ENCODE data around the gene CDH13.

Gene CDH13

GRCh38 chr16:83258366-83258928 is 631.7 kb downstream of the CDH13 start:
- peaks cover 8% of the 10 kb centered on the region for H3K27me3 Mint-ChIP-seq (ENCODE audit: low read depth, poor library complexity)
- no peaks in the 10 kb centered on the region for H3K4me1 Mint-ChIP-seq
- H3K27ac Mint-ChIP-seq, result no peak overlapping the region
- H3K4me3 Mint-ChIP-seq, result no peak overlapping the region
- H3K9me3 Mint-ChIP-seq, result peaks cover 4% of the 10 kb centered on the region
- no peaks in the 10 kb centered on the region for H3K36me3 Mint-ChIP-seq (ENCODE audit: low read depth)
- no peak for DNase-seq
- TF ChIP-seq CTCF (IDR thresholded peaks at IDR 0.05), result no peak

GRCh38 chr16:83266848-83267553 is 640.2 kb downstream of the CDH13 start:
- no peak for DNase-seq
- no peak overlapping the region for H3K4me3 Mint-ChIP-seq
- H3K36me3 Mint-ChIP-seq (ENCODE audit: low read depth), result no peaks in the 10 kb centered on the region
- TF ChIP-seq CTCF (IDR thresholded peaks at IDR 0.05), result no peak
- H3K9me3 Mint-ChIP-seq, result no peaks in the 10 kb centered on the region
- H3K27ac Mint-ChIP-seq, result no peak overlapping the region
- H3K4me1 Mint-ChIP-seq, result no peaks in the 10 kb centered on the region
- peaks cover 8% of the 10 kb centered on the region for H3K27me3 Mint-ChIP-seq (ENCODE audit: low read depth, poor library complexity)

- no peak overlapping the region for H3K4me3 Mint-ChIP-seq
- no peaks in the 10 kb centered on the region for H3K36me3 Mint-ChIP-seq (ENCODE audit: low read depth)
- no peak overlapping the region for H3K27ac Mint-ChIP-seq
- TF ChIP-seq CTCF (IDR thresholded peaks at IDR 0.05), result no peak
- H3K4me1 Mint-ChIP-seq, result no peaks in the 10 kb centered on the region
- no peaks in the 10 kb centered on the region for H3K9me3 Mint-ChIP-seq
- no peak for DNase-seq
- peaks cover 8% of the 10 kb centered on the region for H3K27me3 Mint-ChIP-seq (ENCODE audit: low read depth, poor library complexity)
These were observed 641.4 kb downstream of the CDH13 start for GRCh38 chr16:83268169-83268568.

GRCh38 chr16:83269048-83269447 is 642.3 kb downstream of the CDH13 start:
- no peak overlapping the region for H3K4me3 Mint-ChIP-seq
- no peaks in the 10 kb centered on the region for H3K36me3 Mint-ChIP-seq (ENCODE audit: low read depth)
- DNase-seq, result no peak
- peaks cover 8% of the 10 kb centered on the region for H3K27me3 Mint-ChIP-seq (ENCODE audit: low read depth, poor library complexity)
- no peaks in the 10 kb centered on the region for H3K9me3 Mint-ChIP-seq
- H3K27ac Mint-ChIP-seq, result no peak overlapping the region
- no peaks in the 10 kb centered on the region for H3K4me1 Mint-ChIP-seq
- no peak for TF ChIP-seq CTCF (IDR thresholded peaks at IDR 0.05)

- H3K27me3 Mint-ChIP-seq (ENCODE audit: low read depth, poor library complexity), result peaks cover 11% of the 10 kb centered on the region
- H3K9me3 Mint-ChIP-seq, result no peaks in the 10 kb centered on the region
- no peak for TF ChIP-seq CTCF (IDR thresholded peaks at IDR 0.05)
- H3K4me3 Mint-ChIP-seq, result no peak overlapping the region
- H3K36me3 Mint-ChIP-seq (ENCODE audit: low read depth), result no peaks in the 10 kb centered on the region
- DNase-seq, result no peak
- H3K4me1 Mint-ChIP-seq, result no peaks in the 10 kb centered on the region
- H3K27ac Mint-ChIP-seq, result no peak overlapping the region
These were observed 642.8 kb downstream of the CDH13 start for GRCh38 chr16:83269541-83269940.

- no peak for DNase-seq
- H3K36me3 Mint-ChIP-seq (ENCODE audit: low read depth), result no peaks in the 10 kb centered on the region
- H3K27me3 Mint-ChIP-seq (ENCODE audit: low read depth, poor library complexity), result peaks cover 11% of the 10 kb centered on the region
- TF ChIP-seq CTCF (IDR thresholded peaks at IDR 0.05), result no peak
- H3K4me3 Mint-ChIP-seq, result no peak overlapping the region
- no peaks in the 10 kb centered on the region for H3K9me3 Mint-ChIP-seq
- H3K27ac Mint-ChIP-seq, result no peak overlapping the region
- no peaks in the 10 kb centered on the region for H3K4me1 Mint-ChIP-seq
These were observed 643.3 kb downstream of the CDH13 start for GRCh38 chr16:83270061-83270460.

Data from nephron progenitor cell (in vitro differentiated cells).